ENCODE results near the gene C4orf17. TPM values are rescaled to one million over a fixed set of nuclear protein-coding genes. Genes with fewer than 3 reads are reported as not detected.
"Not testable (repeated sequence)": the region's sequence is repeated elsewhere in the genome, so short reads cannot be mapped to it uniquely, and the experiment has no call there.

The C4orf17 gene
- polyA plus RNA-seq (ENCODE audit: low read depth in 6 of 6) = not detected

GRCh38 chr4:99510721-99511120 lies at the start of gene C4orf17:
Gene C4orf17, plus strand, starts transcription at chr4:99511021. Its CDS starts 2,061 bp downstream, at chr4:99513082.
- Mint-ChIP-seq H3K36me3 (no peaks in the 10 kb centered on the region), H3K4me1 (no peaks in the 10 kb centered on the region), H3K27ac (no peak within 1 kb of the TSS), H3K4me3 (no peak within 1 kb of the TSS), H3K27me3 (peaks cover 15 to 37% (median 34%) of the 10 kb centered on the region in 3 donors), H3K9me3 (peaks cover 0 to 14% (median 2%) of the 10 kb centered on the region in 7 donors)
- DNase-seq (no peak), ATAC-seq (ENCODE audit: low read depth in 2 of 2) (no peak)

- Mint-ChIP-seq H3K4me1 (no peaks in the 10 kb centered on the region), H3K27me3 (peaks cover 4 to 32% (median 13%) of the 10 kb centered on the region in 3 donors), H3K4me3 (no peak overlapping the region), H3K27ac (no peak overlapping the region), H3K36me3 (no peaks in the 10 kb centered on the region), H3K9me3 (no peaks in the 10 kb centered on the region)
- no peak for ATAC-seq (ENCODE audit: low read depth in 2 of 2)
- DNase-seq = no peak
Measured at GRCh38 chr4:99461623-99462401, 49.0 kb upstream of the C4orf17 start.

- no peak overlapping the region for H3K4me3 Mint-ChIP-seq
- H3K27me3 Mint-ChIP-seq = peaks cover 7 to 34% (median 16%) of the 10 kb centered on the region in 3 donors
- no peaks in the 10 kb centered on the region for H3K9me3 Mint-ChIP-seq
- H3K27ac Mint-ChIP-seq = no peak overlapping the region
- ATAC-seq (ENCODE audit: low read depth in 2 of 2) (peak; percentile 55 to 61), DNase-seq (peak; percentile 27)
- H3K4me1 Mint-ChIP-seq = no peaks in the 10 kb centered on the region
- H3K36me3 Mint-ChIP-seq = no peaks in the 10 kb centered on the region
Measured at GRCh38 chr4:99462875-99463464, 47.9 kb upstream of the C4orf17 start.

- peak overlapping the region in 1 of 6 donors; percentile 17 for H3K27ac Mint-ChIP-seq
- DNase-seq = no peak
- H3K36me3 Mint-ChIP-seq = no peaks in the 10 kb centered on the region
- H3K4me3 Mint-ChIP-seq = no peak overlapping the region
- H3K27me3 Mint-ChIP-seq = peaks cover 13 to 34% (median 20%) of the 10 kb centered on the region in 3 donors
- ATAC-seq (ENCODE audit: low read depth in 2 of 2) = no peak
- no peaks in the 10 kb centered on the region for H3K4me1 Mint-ChIP-seq
- H3K9me3 Mint-ChIP-seq = no peaks in the 10 kb centered on the region
Measured at GRCh38 chr4:99463566-99463965, 47.3 kb upstream of the C4orf17 start.

- H3K9me3 Mint-ChIP-seq = no peaks in the 10 kb centered on the region
- H3K27me3 Mint-ChIP-seq = peaks cover 13 to 24% (median 19%) of the 10 kb centered on the region in 3 donors
- no peak overlapping the region for H3K4me3 Mint-ChIP-seq
- H3K36me3 Mint-ChIP-seq = no peaks in the 10 kb centered on the region
- no peak for DNase-seq
- H3K4me1 Mint-ChIP-seq = no peaks in the 10 kb centered on the region
- ATAC-seq (ENCODE audit: low read depth in 2 of 2) = no peak
- H3K27ac Mint-ChIP-seq = peak overlapping the region in 1 of 6 donors; percentile 78
Measured at GRCh38 chr4:99467887-99468286, 42.9 kb upstream of the C4orf17 start.

GRCh38 chr4:99468889-99469288 lies 41.9 kb upstream of the C4orf17 start:
- Mint-ChIP-seq H3K27me3 (peaks cover 11 to 24% (median 19%) of the 10 kb centered on the region in 3 donors), H3K9me3 (no peaks in the 10 kb centered on the region), H3K4me1 (no peaks in the 10 kb centered on the region), H3K36me3 (no peaks in the 10 kb centered on the region), H3K27ac (no peak overlapping the region), H3K4me3 (no peak overlapping the region)
- DNase-seq (no peak), ATAC-seq (ENCODE audit: low read depth in 2 of 2) (no peak)

GRCh38 chr4:99471349-99471748 lies 39.5 kb upstream of the C4orf17 start:
- Mint-ChIP-seq H3K4me1 (no peaks in the 10 kb centered on the region), H3K27ac (no peak overlapping the region), H3K27me3 (peaks cover 11 to 17% (median 12%) of the 10 kb centered on the region in 3 donors), H3K9me3 (no peaks in the 10 kb centered on the region), H3K4me3 (no peak overlapping the region), H3K36me3 (no peaks in the 10 kb centered on the region)
- ATAC-seq (ENCODE audit: low read depth in 2 of 2) = no peak
- no peak for DNase-seq

- Mint-ChIP-seq H3K27ac (no peak overlapping the region), H3K27me3 (peaks cover 11 to 17% (median 12%) of the 10 kb centered on the region in 3 donors)
Measured at GRCh38 chr4:99471896-99472295, 38.9 kb upstream of the C4orf17 start.

GRCh38 chr4:99473131-99473530 lies 37.7 kb upstream of the C4orf17 start:
- Mint-ChIP-seq H3K4me3 (no peak overlapping the region), H3K27me3 (peaks cover 6 to 12% (median 7%) of the 10 kb centered on the region in 3 donors), H3K9me3 (no peaks in the 10 kb centered on the region), H3K27ac (no peak overlapping the region), H3K4me1 (no peaks in the 10 kb centered on the region), H3K36me3 (no peaks in the 10 kb centered on the region)
- DNase-seq (no peak), ATAC-seq (ENCODE audit: low read depth in 2 of 2) (no peak)

More at GRCh38 chr4:99471896-99472295, 38.9 kb upstream of the C4orf17 start:
- Mint-ChIP-seq H3K4me1 (no peaks in the 10 kb centered on the region), H3K9me3 (no peaks in the 10 kb centered on the region), H3K36me3 (no peaks in the 10 kb centered on the region), H3K4me3 (no peak overlapping the region)
- ATAC-seq (ENCODE audit: low read depth in 2 of 2) = no peak
- DNase-seq = no peak

GRCh38 chr4:99483636-99484035 lies 27.2 kb upstream of the C4orf17 start:
- ATAC-seq (ENCODE audit: low read depth in 2 of 2) = no peak
- Mint-ChIP-seq H3K4me3 (no peak overlapping the region), H3K4me1 (no peaks in the 10 kb centered on the region), H3K27ac (no peak overlapping the region), H3K27me3 (no peaks in the 10 kb centered on the region), H3K36me3 (peaks cover 0 to 8% of the 10 kb centered on the region in 2 donors), H3K9me3 (peaks cover 7 to 47% (median 31%) of the 10 kb centered on the region in 7 donors)
- DNase-seq = no peak

GRCh38 chr4:99485212-99485611 lies 25.6 kb upstream of the C4orf17 start:
- Mint-ChIP-seq H3K27ac (no peak overlapping the region), H3K4me3 (no peak overlapping the region), H3K4me1 (no peaks in the 10 kb centered on the region), H3K9me3 (peaks cover 7 to 59% (median 35%) of the 10 kb centered on the region in 7 donors), H3K27me3 (peaks cover 0 to 7% (median 0%) of the 10 kb centered on the region in 3 donors), H3K36me3 (peaks cover 0 to 8% of the 10 kb centered on the region in 2 donors)
- no peak for ATAC-seq (ENCODE audit: low read depth in 2 of 2)
- DNase-seq = no peak

GRCh38 chr4:99486648-99487047 lies 24.2 kb upstream of the C4orf17 start:
- not testable (repeated sequence) for ATAC-seq (ENCODE audit: low read depth in 2 of 2); DNase-seq; H3K4me1 Mint-ChIP-seq; H3K27me3 Mint-ChIP-seq; H3K36me3 Mint-ChIP-seq; H3K27ac Mint-ChIP-seq; H3K4me3 Mint-ChIP-seq
- H3K9me3 Mint-ChIP-seq = peaks cover 10 to 69% (median 36%) of the 10 kb centered on the region in 7 donors

GRCh38 chr4:99490286-99490685 lies 20.5 kb upstream of the C4orf17 start:
- H3K4me1 Mint-ChIP-seq = no peaks in the 10 kb centered on the region
- H3K36me3 Mint-ChIP-seq = peaks cover 8 to 13% of the 10 kb centered on the region in 2 donors
- DNase-seq (no peak), ATAC-seq (ENCODE audit: low read depth in 2 of 2) (no peak)
- H3K9me3 Mint-ChIP-seq = peaks cover 13 to 86% (median 47%) of the 10 kb centered on the region in 7 donors
- peaks cover 0 to 19% (median 5%) of the 10 kb centered on the region in 3 donors for H3K27me3 Mint-ChIP-seq
- no peak overlapping the region for H3K4me3 Mint-ChIP-seq
- no peak overlapping the region for H3K27ac Mint-ChIP-seq

All from naive B cell (primary cell).